H1 (cell line): ENCODE results near the gene IMP3. TPM values are rescaled to one million over a fixed set of nuclear protein-coding genes. Genes with fewer than 3 reads are reported as not detected.

Experiments
- CTCF ChIA-PET: fragments of 300-600 bp; sonication (Branson Sonifier 250); formaldehyde crosslinking; loops from one replicate; lab custom pipeline; 2021; ENCODE audit not compliant: partially characterized antibody; lab: Charles Lee
- POLR2A ChIA-PET: fragments of 300-600 bp; sonication (Branson Sonifier 250); formaldehyde crosslinking; loops from one replicate; lab custom pipeline; 2021; ENCODE audit warnings: inconsistent platforms; ENCODE audit not compliant: partially characterized antibody; lab: Charles Lee
- DNase-seq, 2 experiments: peaks; one replicate each; pipeline versions ENCODE4 v3.0.0 to v3.0.0-alpha.2; 2010 to 2022; ENCODE audit warnings: low spot score in 2 of 2, low read depth in 1 of 2, mixed read lengths in 1 of 2
- FAIRE-seq: peaks from 2 replicates; lab custom pipeline; 2011; peaks lifted over from hg19 to GRCh38; lab: Jason Lieb, UNC
- H2AFZ ChIP-seq: 2 replicates; pipeline ENCODE4 v1.8.1; 2012; ENCODE audit warnings: low read length, inconsistent platforms
- H2AK5ac ChIP-seq: 2 replicates; pipeline ENCODE4 v1.6.1; 2013; ENCODE audit warnings: low read depth, low read length
- H2BK120ac ChIP-seq: replicated peaks from 2 replicates; pipeline ENCODE3; 2013; ENCODE audit warnings: low read depth, low read length, inconsistent platforms
- H2BK12ac ChIP-seq: 2 replicates; pipeline ENCODE4 v1.6.1; 2013; ENCODE audit warnings: low read depth, low read length
- H2BK15ac ChIP-seq: 2 replicates; pipeline ENCODE4 v1.6.1; 2013; ENCODE audit warnings: low read length
- H2BK20ac ChIP-seq: 2 replicates; pipeline ENCODE4 v1.6.1; 2013; ENCODE audit warnings: low read length
- H2BK5ac ChIP-seq: 2 replicates; pipeline ENCODE4 v1.6.1; 2013; ENCODE audit warnings: low read depth, low read length
- H3K14ac ChIP-seq: 2 replicates; pipeline ENCODE4 v1.6.1; 2013; ENCODE audit warnings: inconsistent platforms; ENCODE audit not compliant: insufficient read length
- H3K18ac ChIP-seq: 2 replicates; pipeline ENCODE4 v1.6.1; 2013; ENCODE audit warnings: low read length; ENCODE audit errors: extremely low read depth
- H3K23ac ChIP-seq: 2 replicates; pipeline ENCODE4 v1.6.1; 2013; ENCODE audit warnings: inconsistent platforms; ENCODE audit not compliant: insufficient read length
- H3K23me2 ChIP-seq: 2 replicates; pipeline ENCODE4 v1.6.1; 2013; ENCODE audit warnings: low read depth, low read length
- H3K27ac ChIP-seq: 2 replicates; pipeline ENCODE4 v1.6.1; 2011; ENCODE audit warnings: low read depth, low read length, inconsistent platforms
- H3K27me3 ChIP-seq, 4 experiments: replicated peaks in 1 of 4; 1 replicate in 1 of 4; 2 replicates in 3 of 4; pipeline versions ENCODE4 v1.6.1 to v1.8.1; 2011 to 2013; ENCODE audit warnings: low read length in 3 of 4, mild to moderate bottlenecking in 3 of 4, inconsistent platforms in 2 of 4, mixed read lengths in 2 of 4, moderate library complexity in 1 of 4; ENCODE audit not compliant: control insufficient read depth in 3 of 4, insufficient read depth in 3 of 4; ENCODE audit errors: extremely low read depth in 1 of 4
- H3K36me3 ChIP-seq, 4 experiments: 2 replicates each; pipeline versions ENCODE4 v1.6.1 to v1.8.1; 2011 to 2013; ENCODE audit warnings: mild to moderate bottlenecking in 4 of 4, low read length in 3 of 4, moderate library complexity in 2 of 4, control low read depth in 1 of 4, inconsistent platforms in 1 of 4; ENCODE audit not compliant: insufficient read depth in 4 of 4, control insufficient read depth in 2 of 4
- H3K4ac ChIP-seq: replicated peaks from 2 replicates; pipeline ENCODE3; 2013; ENCODE audit warnings: low read length, low read depth, mixed read lengths, inconsistent platforms; ENCODE audit not compliant: insufficient read length
- H3K4me1 ChIP-seq, 4 experiments: replicated peaks in 1 of 4; 1 replicate in 1 of 4; 2 replicates in 3 of 4; pipeline versions ENCODE4 v1.6.1 to v1.8.1; 2011 to 2013; ENCODE audit warnings: low read length in 3 of 4, inconsistent platforms in 2 of 4, mixed read lengths in 1 of 4; ENCODE audit not compliant: insufficient read depth in 4 of 4, control insufficient read depth in 3 of 4
- H3K4me2 ChIP-seq, 2 experiments: 2 replicates each; pipeline versions ENCODE4 v1.6.1 to v1.8.1; 2011 to 2013; ENCODE audit warnings: low read depth in 2 of 2, low read length in 2 of 2, control low read depth in 1 of 2, inconsistent platforms in 1 of 2, mild to moderate bottlenecking in 1 of 2; ENCODE audit not compliant: insufficient read depth in 1 of 2
- H3K4me3 ChIP-seq, 4 experiments: fragments of 200-600, 300-600 bp in 1 of 4; sonication (generic), shearing (Covaris generic), sonication (Bioruptor Twin) in 1 of 4; 2 replicates each; pipeline versions ENCODE4 v1.5.1 to v1.8.1; 2011 to 2016; ENCODE audit warnings: low read length in 4 of 4, low read depth in 3 of 4, control low read depth in 2 of 4, inconsistent platforms in 2 of 4, mild to moderate bottlenecking in 2 of 4, mixed read lengths in 1 of 4, moderate library complexity in 1 of 4; ENCODE audit not compliant: insufficient read depth in 2 of 4; ENCODE audit errors: extremely low read depth in 1 of 4
- H3K56ac ChIP-seq: replicated peaks from 2 replicates; pipeline ENCODE3; 2013; ENCODE audit warnings: low read depth, mild to moderate bottlenecking, mixed read lengths, low read length, inconsistent platforms; ENCODE audit not compliant: insufficient read length
- H3K79me1 ChIP-seq: 2 replicates; pipeline ENCODE4 v1.6.1; 2013; ENCODE audit warnings: low read depth, low read length, control low read depth
- H3K79me2 ChIP-seq, 2 experiments: 2 replicates each; pipeline versions ENCODE4 v1.6.1 to v1.8.1; 2012 to 2013; ENCODE audit warnings: low read length in 2 of 2, mild to moderate bottlenecking in 2 of 2, inconsistent platforms in 1 of 2; ENCODE audit not compliant: insufficient read depth in 2 of 2, control insufficient read depth in 1 of 2
- H3K9ac ChIP-seq, 4 experiments: replicated peaks in 1 of 4; 1 replicate in 1 of 4; 2 replicates in 3 of 4; pipeline versions ENCODE4 v1.6.1 to v1.8.1; 2011 to 2013; ENCODE audit warnings: low read depth in 3 of 4, low read length in 3 of 4, control low read depth in 2 of 4, mild to moderate bottlenecking in 2 of 4, moderate library complexity in 2 of 4, inconsistent platforms in 1 of 4; ENCODE audit errors: extremely low read depth in 1 of 4
- H3K9me3 ChIP-seq, 2 experiments: 2 replicates each; pipeline versions ENCODE4 v1.6.1 to v1.8.1; 2012 to 2013; ENCODE audit warnings: mild to moderate bottlenecking in 2 of 2, moderate library complexity in 2 of 2, control low read depth in 1 of 2, inconsistent platforms in 1 of 2, low read depth in 1 of 2, low read length in 1 of 2, mixed read lengths in 1 of 2; ENCODE audit not compliant: insufficient read depth in 2 of 2
- H4K20me1 ChIP-seq, 2 experiments: replicated peaks in 1 of 2; 2 replicates each; pipeline versions ENCODE3 to v1.8.1; 2011 to 2013; ENCODE audit warnings: inconsistent platforms in 2 of 2, low read length in 2 of 2, mild to moderate bottlenecking in 1 of 2; ENCODE audit not compliant: insufficient read depth in 2 of 2, control insufficient read depth in 1 of 2
- H4K5ac ChIP-seq: 2 replicates; pipeline ENCODE4 v1.6.1; 2013; ENCODE audit warnings: low read length, low read depth, mixed read lengths, inconsistent platforms; ENCODE audit not compliant: insufficient read length
- H4K8ac ChIP-seq: 2 replicates; pipeline ENCODE4 v1.8.0; 2013; ENCODE audit warnings: mild to moderate bottlenecking, moderate library complexity, low read length, inconsistent platforms; ENCODE audit not compliant: insufficient read depth; ENCODE audit errors: extremely low read depth
- H4K91ac ChIP-seq: replicated peaks from 2 replicates; pipeline ENCODE3; 2013; ENCODE audit warnings: low read length, mixed read lengths, inconsistent platforms; ENCODE audit not compliant: insufficient read length
- CHD2 ChIP-seq: IDR thresholded peaks from 2 replicates; pipeline ENCODE4 v1.6.1; 2012; ENCODE audit warnings: low read length, improper control_type of control experiment
- EZH2 ChIP-seq: fragments of 200-600 bp; sonication (generic); IDR thresholded peaks from 2 replicates; pipeline ENCODE4 v1.7.1; 2012; ENCODE audit warnings: low read depth, mild to moderate bottlenecking, moderate library complexity, low read length, inconsistent platforms; ENCODE audit not compliant: severe bottlenecking
- GTF2F1 ChIP-seq: IDR thresholded peaks from 2 replicates; pipeline ENCODE4 v1.6.1; 2012; ENCODE audit warnings: low read depth, low read length, improper control_type of control experiment, borderline replicate concordance
- POLR2A ChIP-seq, 2 experiments: IDR thresholded peaks; 1 replicate in 1 of 2; 2 replicates in 1 of 2; pipeline ENCODE4 v1.6.1; 2011; ENCODE audit warnings: low read depth in 2 of 2, low read length in 2 of 2, mild to moderate bottlenecking in 2 of 2; ENCODE audit errors: control extremely low read depth in 1 of 2
- RAD21 ChIP-seq, 2 experiments: IDR thresholded peaks in 1 of 2; conservative IDR thresholded peaks in 1 of 2; 2 replicates each; pipeline ENCODE4 v1.6.1; 2011; ENCODE audit warnings: low read depth in 2 of 2, low read length in 2 of 2, improper control_type of control experiment in 1 of 2, inconsistent platforms in 1 of 2, mild to moderate bottlenecking in 1 of 2, moderate library complexity in 1 of 2
- RXRA ChIP-seq: IDR thresholded peaks from 2 replicates; pipeline ENCODE4 v1.6.1; 2011; ENCODE audit warnings: low read depth, mild to moderate bottlenecking, low read length, moderate library complexity; ENCODE audit not compliant: insufficient read depth
- SIX5 ChIP-seq: IDR thresholded peaks from 2 replicates; pipeline ENCODE4 v1.6.1; 2011; ENCODE audit warnings: mild to moderate bottlenecking, low read depth, low read length
- SP1 ChIP-seq: IDR thresholded peaks from 2 replicates; pipeline ENCODE4 v1.6.1; 2011; ENCODE audit warnings: low read depth, low read length
- SP4 ChIP-seq: IDR thresholded peaks from 2 replicates; pipeline ENCODE4 v1.6.1; 2012; ENCODE audit warnings: low read length, inconsistent platforms
- SUZ12 ChIP-seq: fragments of 200-600 bp; sonication (generic); IDR thresholded peaks from 2 replicates; pipeline ENCODE4 v1.6.1; 2012; ENCODE audit warnings: mild to moderate bottlenecking, inconsistent platforms, low read length, moderate library complexity, mixed read lengths
- TAF1 ChIP-seq: IDR thresholded peaks from 2 replicates; pipeline ENCODE4 v1.6.1; 2011; ENCODE audit warnings: mild to moderate bottlenecking, low read depth, low read length
- TEAD4 ChIP-seq: IDR thresholded peaks from 2 replicates; pipeline ENCODE4 v1.6.1; 2012; ENCODE audit warnings: low read depth, low read length, inconsistent platforms, mixed read lengths
- YY1 ChIP-seq: IDR thresholded peaks from 2 replicates; pipeline ENCODE4 v1.6.1; 2011; ENCODE audit warnings: low read depth, mild to moderate bottlenecking, low read length
- WGBS, 2 experiments: shearing (Covaris generic) in 1 of 2; methylation state at CpG; one replicate each; pipeline versions ENCODE4 v1.1.6 to v1.1.7; 2013 to 2015; ENCODE audit warnings: low lambda C conversion rate in 2 of 2, mixed read lengths in 2 of 2, inconsistent platforms in 1 of 2, low coverage in 1 of 2, missing lambda C conversion rate in 1 of 2; ENCODE audit not compliant: insufficient replicate concordance in 2 of 2, insufficient coverage in 1 of 2, insufficient read length in 1 of 2; ENCODE audit errors: extremely low coverage in 1 of 2, missing lambda C conversion rate in 1 of 2; 5-methylcytosine and 5-hydroxymethylcytosine counted together
- polyA plus RNA-seq, 7 experiments: library from polyadenylated mRNA; depleted of rRNA in 3 of 7; stranded (reverse) in 5 of 7; unstranded in 2 of 7; fragments of >200 nt in 5 of 7; fragments of 200-250 nt in 2 of 7; gene quantifications; 1 replicate in 5 of 7; 2 replicates in 1 of 7; 4 replicates in 1 of 7; pipeline versions ENCODE4 v1.2.1 to v1.2.3, GENCODE V29; 2011 to 2013; ENCODE audit warnings: missing spikeins in 2 of 7, mixed read lengths in 2 of 7
- total RNA-seq: library from RNA; stranded (reverse); fragmentation: NEBNext Ultra II Directional; extraction: Animal tissue kit (Norgen Biotek cat#: 25700); gene quantifications from 2 replicates; pipeline ENCODE4 v1.2.1, GENCODE V29; 2021

IMP3 gene
- total and polyA plus RNA-seq, 2 of the 8 experiments (the other 6 are each of a cell fraction or from before 2014, with no cell fraction given): 114 to 273 TPM

GRCh38 chr15:75640483-75641178, 607 bp upstream of the IMP3 start:
- Histone ChIP-seq H2BK5ac (no peak overlapping the region; the same call in 1 of the 2 replicates), H3K9me3 (no peaks in the 10 kb centered on the region), H3K14ac (no peak overlapping the region), H2AFZ (no peak overlapping the region), H3K4me1 (peaks cover 0 to 8% (median 5%) of the 10 kb centered on the region in 4 experiments; a peak in 5 of 7 replicates), H3K23me2 (peaks cover 9% of the 10 kb centered on the region), H4K91ac (peak overlapping the region; percentile 58), H4K20me1 (peaks cover 10 to 19% of the 10 kb centered on the region in 2 experiments), H2BK20ac (no peak overlapping the region), H3K79me1 (peaks cover 13% of the 10 kb centered on the region), H3K36me3 (0 out of 8 replicates have a peak, but pooled peaks cover 0 to 4% (median 0%) of the 10 kb centered on the region in 4 experiments), H2BK15ac (no peak overlapping the region), H4K8ac (peak overlapping the region; percentile 97; the same call in 1 of the 2 replicates), H3K4me3 (peak overlapping the region; percentile 51 to 99 (median 88)), H2AK5ac (no peak overlapping the region), H3K4me2 (peak overlapping the region; percentile 73 to 98), H3K9ac (peak overlapping the region; percentile 76 to 99 (median 96)), H3K27me3 (no peaks in the 10 kb centered on the region), H3K18ac (peak overlapping the region; percentile 91; the same call in 1 of the 2 replicates), H3K56ac (peak overlapping the region; percentile 70), H3K79me2 (peaks cover 10 to 34% of the 10 kb centered on the region in 2 experiments), H2BK120ac (no peak overlapping the region), H4K5ac (peak overlapping the region; percentile 89), H2BK12ac (no peak overlapping the region), H3K4ac (no peak overlapping the region), H3K27ac (peak overlapping the region; percentile 83), H3K23ac (no peak overlapping the region)
- DNase-seq (no peak), FAIRE-seq (no peak)
- CTCF ChIA-PET: interaction anchor here (0.6 to 5.4 kb wide), 12 partner anchors 9 to 187 kb away, joined by 3 to 28 read pairs (median 3); partner anchors contain the start of gene SNUPN
- 8% methylated on average over 17 of the region's 17 CpGs; no CpG with 5 or more reads in 1 of the 2 experiments for WGBS, 2 experiments
- POLR2A ChIA-PET: interaction anchor here (0.6 to 8.2 kb wide), 20 partner anchors 8 to 243 kb away, joined by 3 to 73 read pairs (median 6); partner anchors contain the start of genes CSPG4, SIN3A, SNUPN and SNX33
- TF ChIP-seq EZH2 (no peak), SUZ12 (no peak), RXRA (no peak), SIX5 (no peak), GTF2F1 (no peak), TAF1 (no peak), YY1 (0 out of 2 replicates have a peak, but pooled peaks have one; percentile 9), CHD2 (no peak), SP1 (no peak), TEAD4 (no peak), SP4 (no peak), RAD21 (IDR thresholded peaks at IDR 0.05 in 1 of 2, conservative IDR thresholded peaks at IDR 0.05 in 1 of 2; ENCODE audit: low read depth in 2 of 2, low read length in 2 of 2) (peak; percentile 26 to 37; a peak in 3 of 4 replicates), POLR2A (IDR thresholded peaks at IDR 0.05; ENCODE audit: control extremely low read depth in 1 of 2, low read depth in 2 of 2, low read length in 2 of 2) (peak in 1 of 2 experiments; percentile 45; a peak in 1 of 3 replicates)
